ENCODE results near the gene CA10.

Gene CA10

DNA sequence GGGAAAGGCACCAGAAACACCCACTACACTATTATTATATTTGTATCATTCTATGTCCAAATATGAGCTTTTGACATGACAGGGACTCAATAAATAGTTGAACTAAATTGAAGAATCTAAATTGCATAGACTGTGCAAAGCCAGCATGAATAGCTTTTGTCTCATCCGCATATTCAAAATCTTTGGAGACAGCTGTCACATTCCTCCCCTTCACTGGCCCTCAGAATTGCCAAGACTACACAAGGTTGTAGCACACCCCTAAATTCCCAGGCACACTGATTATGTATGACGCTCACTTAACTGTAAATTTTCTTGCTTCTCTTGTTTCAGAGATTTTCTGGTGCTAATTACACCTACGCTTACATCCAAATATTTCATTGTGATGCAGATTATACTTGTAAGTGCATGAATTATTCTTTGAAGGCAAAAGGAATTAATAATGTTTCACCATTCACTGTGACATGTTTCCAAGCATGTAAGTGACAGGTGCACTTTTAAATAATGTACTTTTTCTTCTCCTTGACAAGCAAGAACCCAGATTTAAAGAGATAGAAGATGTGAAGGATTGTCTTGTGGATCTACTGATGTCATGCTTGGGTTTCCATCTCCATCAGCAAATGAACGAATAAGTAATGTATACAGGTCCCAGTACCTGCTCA is 47.5 kb downstream of the CA10 start:
- H3K27me3 Mint-ChIP-seq = peaks cover 5% of the 10 kb centered on the region
- no peak overlapping the region for H3K4me3 Mint-ChIP-seq
- H3K27ac Mint-ChIP-seq = no peak overlapping the region
- no peaks in the 10 kb centered on the region for H3K36me3 Mint-ChIP-seq
- H3K4me1 Mint-ChIP-seq = no peaks in the 10 kb centered on the region
- no peaks in the 10 kb centered on the region for H3K9me3 Mint-ChIP-seq

- Mint-ChIP-seq H3K9me3 (no peaks in the 10 kb centered on the region), H3K27me3 (peaks cover 10% of the 10 kb centered on the region), H3K36me3 (no peaks in the 10 kb centered on the region), H3K4me3 (no peak overlapping the region), H3K4me1 (no peaks in the 10 kb centered on the region), H3K27ac (no peak overlapping the region)
Measured at GRCh38 chr17:52106638-52107261, 51.8 kb downstream of the CA10 start.

- Mint-ChIP-seq H3K9me3 (no peaks in the 10 kb centered on the region), H3K4me1 (no peaks in the 10 kb centered on the region), H3K27me3 (peaks cover 10% of the 10 kb centered on the region), H3K4me3 (no peak overlapping the region), H3K27ac (no peak overlapping the region), H3K36me3 (no peaks in the 10 kb centered on the region)
Measured at GRCh38 chr17:52106072-52106471, 52.4 kb downstream of the CA10 start.

- Mint-ChIP-seq H3K9me3 (no peaks in the 10 kb centered on the region), H3K36me3 (no peaks in the 10 kb centered on the region), H3K27ac (no peak overlapping the region), H3K4me3 (no peak overlapping the region), H3K27me3 (peaks cover 10% of the 10 kb centered on the region), H3K4me1 (no peaks in the 10 kb centered on the region)
Measured at GRCh38 chr17:52105591-52105990, 52.9 kb downstream of the CA10 start.

DNA sequence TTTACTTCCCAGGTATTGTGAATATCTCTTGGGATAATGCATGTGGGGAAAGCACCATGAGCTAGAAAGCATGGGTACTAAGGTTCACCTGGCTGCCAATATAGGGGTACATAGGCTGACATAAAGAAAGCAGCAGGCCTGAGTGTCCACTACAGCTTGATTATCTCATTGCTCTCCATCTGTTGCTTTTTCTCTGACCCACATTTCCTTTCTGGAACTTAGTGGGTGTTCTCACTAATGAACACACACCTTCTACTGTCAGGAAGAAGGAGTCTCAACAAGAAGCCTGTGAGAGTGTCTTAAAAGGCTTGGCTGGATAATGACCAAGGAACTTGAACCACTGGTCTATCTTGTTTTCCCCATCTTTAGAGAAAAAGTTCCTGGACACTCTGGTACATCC is 62.5 kb downstream of the CA10 start:
- no peaks in the 10 kb centered on the region for H3K36me3 Mint-ChIP-seq
- H3K27me3 Mint-ChIP-seq = peaks cover 1% of the 10 kb centered on the region
- no peaks in the 10 kb centered on the region for H3K9me3 Mint-ChIP-seq
- H3K4me3 Mint-ChIP-seq = no peak overlapping the region
- no peaks in the 10 kb centered on the region for H3K4me1 Mint-ChIP-seq
- H3K27ac Mint-ChIP-seq = no peak overlapping the region

- H3K36me3 Mint-ChIP-seq = no peaks in the 10 kb centered on the region
- H3K27me3 Mint-ChIP-seq = peaks cover 10% of the 10 kb centered on the region
- H3K9me3 Mint-ChIP-seq = no peaks in the 10 kb centered on the region
- no peaks in the 10 kb centered on the region for H3K4me1 Mint-ChIP-seq
- no peak overlapping the region for H3K27ac Mint-ChIP-seq
- H3K4me3 Mint-ChIP-seq = no peak overlapping the region
Measured at GRCh38 chr17:52084176-52084575, 74.3 kb downstream of the CA10 start.

DNA sequence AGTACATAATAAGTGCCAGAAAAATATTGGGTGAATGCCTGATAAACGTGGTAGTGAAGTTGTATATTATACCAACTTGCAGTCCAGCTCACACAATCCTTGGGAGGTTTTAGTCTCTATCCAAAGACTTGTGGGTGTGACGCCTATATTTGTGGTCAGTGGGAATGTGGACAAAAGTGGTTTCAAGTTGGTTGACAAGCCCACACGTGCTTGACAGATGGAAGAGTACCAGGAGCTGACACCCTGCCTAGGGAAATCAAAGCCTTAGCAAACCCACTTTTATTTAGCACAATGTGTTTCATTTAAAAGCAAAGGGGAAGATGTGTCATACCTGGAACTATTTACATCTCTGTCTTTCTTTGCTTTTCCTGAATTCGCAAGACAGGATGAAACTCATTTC is 79.0 kb downstream of the CA10 start:
- Mint-ChIP-seq H3K9me3 (no peaks in the 10 kb centered on the region), H3K27me3 (peaks cover 4% of the 10 kb centered on the region), H3K27ac (no peak overlapping the region), H3K4me1 (no peaks in the 10 kb centered on the region), H3K36me3 (no peaks in the 10 kb centered on the region), H3K4me3 (no peak overlapping the region)

DNA sequence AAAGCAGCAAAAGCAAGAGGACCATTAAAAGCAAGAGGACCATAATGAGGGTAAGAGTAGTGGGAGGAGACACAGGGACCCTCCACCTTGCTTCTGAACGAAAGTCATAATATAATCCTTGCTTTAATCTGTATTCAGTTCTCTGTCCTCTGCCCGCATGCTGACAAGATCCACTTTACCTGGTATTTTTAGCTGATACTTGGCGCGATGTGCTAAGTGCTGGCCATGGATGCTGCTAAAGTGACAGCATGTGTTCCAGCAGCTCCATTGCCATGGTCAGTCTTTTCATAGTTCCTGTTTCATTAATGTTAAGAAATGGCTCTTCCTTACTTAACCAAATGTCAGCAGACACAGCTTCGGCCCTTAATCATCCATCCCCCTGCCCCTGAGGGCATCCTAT is 86.8 kb downstream of the CA10 start:
- Mint-ChIP-seq H3K36me3 (no peaks in the 10 kb centered on the region), H3K27me3 (peaks cover 6% of the 10 kb centered on the region), H3K4me1 (no peaks in the 10 kb centered on the region), H3K27ac (no peak overlapping the region), H3K4me3 (no peak overlapping the region), H3K9me3 (no peaks in the 10 kb centered on the region)

- no peaks in the 10 kb centered on the region for H3K9me3 Mint-ChIP-seq
- H3K27ac Mint-ChIP-seq = no peak overlapping the region
- H3K36me3 Mint-ChIP-seq = no peaks in the 10 kb centered on the region
- no peaks in the 10 kb centered on the region for H3K4me1 Mint-ChIP-seq
- no peaks in the 10 kb centered on the region for H3K27me3 Mint-ChIP-seq
- no peak overlapping the region for H3K4me3 Mint-ChIP-seq
Measured at GRCh38 chr17:52064791-52065211, 93.7 kb downstream of the CA10 start.

- H3K9me3 Mint-ChIP-seq = peaks cover 13% of the 10 kb centered on the region
- no peak overlapping the region for H3K4me3 Mint-ChIP-seq
- peaks cover 20% of the 10 kb centered on the region for H3K27me3 Mint-ChIP-seq
- no peaks in the 10 kb centered on the region for H3K4me1 Mint-ChIP-seq
- no peak overlapping the region for H3K27ac Mint-ChIP-seq
- H3K36me3 Mint-ChIP-seq = no peaks in the 10 kb centered on the region
Measured at GRCh38 chr17:52049496-52049895, 109.0 kb downstream of the CA10 start.

DNA sequence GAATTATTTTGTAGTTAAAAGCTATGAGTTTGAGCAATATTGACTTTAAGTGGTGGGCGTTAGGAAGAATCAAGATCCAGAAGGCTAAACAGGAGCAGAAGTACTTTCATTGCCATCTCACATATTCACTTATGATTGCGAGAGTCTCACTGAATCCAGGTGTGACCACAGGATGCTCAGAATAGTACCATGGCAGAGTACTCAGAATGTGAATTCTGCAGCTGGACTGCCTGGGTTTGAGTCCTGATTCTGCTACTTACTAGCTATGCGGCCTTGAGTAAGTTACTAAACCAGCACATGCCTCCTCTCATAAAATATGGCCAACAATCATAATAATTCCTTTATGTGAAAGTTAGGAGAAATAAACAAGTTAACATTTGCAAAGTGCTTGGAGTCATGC is 109.5 kb downstream of the CA10 start:
- H3K36me3 Mint-ChIP-seq = no peaks in the 10 kb centered on the region
- no peaks in the 10 kb centered on the region for H3K4me1 Mint-ChIP-seq
- no peak overlapping the region for H3K27ac Mint-ChIP-seq

DNA sequence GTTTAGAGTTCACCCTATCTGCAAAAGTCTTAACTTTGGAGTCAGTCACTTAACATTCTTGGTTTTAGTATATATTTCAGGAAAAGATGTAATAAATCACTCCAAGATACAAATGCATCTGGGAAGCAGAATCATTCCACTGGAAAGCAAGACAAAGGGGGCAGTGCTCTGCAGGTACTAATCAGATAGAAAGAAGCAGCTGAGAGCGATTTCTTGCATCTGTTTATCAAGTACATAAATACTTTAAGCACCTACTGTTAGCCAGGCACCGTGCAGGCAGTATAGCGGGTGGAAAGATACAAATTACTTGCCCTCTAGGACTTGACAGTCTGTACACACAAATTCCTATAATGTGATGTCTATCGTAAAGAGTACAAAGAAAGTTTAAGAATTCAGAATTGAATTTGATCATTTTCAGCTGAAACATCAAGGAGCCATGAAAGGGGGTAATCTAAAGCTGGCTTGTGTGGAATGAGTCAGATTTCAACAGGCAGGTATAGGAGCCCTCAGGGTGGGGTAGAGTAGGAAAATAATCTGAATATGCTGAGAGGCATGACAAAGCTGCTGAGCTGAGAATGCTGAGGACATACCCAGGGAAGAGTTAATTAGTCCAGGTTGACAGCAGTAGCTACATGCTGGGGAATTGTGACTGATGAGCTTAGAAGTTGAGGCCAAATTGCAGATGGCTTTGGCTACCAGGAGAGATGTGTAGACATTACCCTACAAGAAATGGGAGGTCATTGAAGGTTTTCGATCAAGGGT is 110.2 kb downstream of the CA10 start:
- Mint-ChIP-seq H3K9me3 (peaks cover 13% of the 10 kb centered on the region), H3K4me1 (no peaks in the 10 kb centered on the region), H3K36me3 (no peaks in the 10 kb centered on the region), H3K27me3 (peaks cover 22% of the 10 kb centered on the region), H3K4me3 (no peak overlapping the region), H3K27ac (no peak overlapping the region)

More for the DNA sequence above, 109.5 kb downstream of the CA10 start:
- peaks cover 13% of the 10 kb centered on the region for H3K9me3 Mint-ChIP-seq
- H3K4me3 Mint-ChIP-seq = no peak overlapping the region
- H3K27me3 Mint-ChIP-seq = peaks cover 21% of the 10 kb centered on the region

DNA sequence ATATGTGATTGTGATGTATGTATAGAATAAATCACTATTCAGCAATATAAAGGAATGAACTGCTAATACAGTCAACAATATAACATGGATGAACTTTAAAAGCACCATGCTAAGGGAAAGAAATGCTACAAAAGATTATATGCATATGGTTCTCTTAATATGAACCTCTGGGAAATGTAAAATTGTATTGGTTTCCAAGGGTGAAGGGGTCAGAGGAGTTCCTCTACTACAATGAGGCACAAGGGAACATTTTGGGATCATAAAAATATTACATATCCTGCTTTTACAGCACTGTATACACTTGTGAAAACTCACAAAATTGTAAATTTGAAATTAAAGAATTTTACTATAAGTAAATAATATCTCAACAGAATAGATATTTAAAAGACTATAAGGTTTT is 111.4 kb downstream of the CA10 start:
- no peak overlapping the region for H3K27ac Mint-ChIP-seq
- no peaks in the 10 kb centered on the region for H3K4me1 Mint-ChIP-seq
- H3K27me3 Mint-ChIP-seq = peaks cover 22% of the 10 kb centered on the region
- H3K4me3 Mint-ChIP-seq = no peak overlapping the region
- H3K9me3 Mint-ChIP-seq = peaks cover 13% of the 10 kb centered on the region
- H3K36me3 Mint-ChIP-seq = no peaks in the 10 kb centered on the region

DNA sequence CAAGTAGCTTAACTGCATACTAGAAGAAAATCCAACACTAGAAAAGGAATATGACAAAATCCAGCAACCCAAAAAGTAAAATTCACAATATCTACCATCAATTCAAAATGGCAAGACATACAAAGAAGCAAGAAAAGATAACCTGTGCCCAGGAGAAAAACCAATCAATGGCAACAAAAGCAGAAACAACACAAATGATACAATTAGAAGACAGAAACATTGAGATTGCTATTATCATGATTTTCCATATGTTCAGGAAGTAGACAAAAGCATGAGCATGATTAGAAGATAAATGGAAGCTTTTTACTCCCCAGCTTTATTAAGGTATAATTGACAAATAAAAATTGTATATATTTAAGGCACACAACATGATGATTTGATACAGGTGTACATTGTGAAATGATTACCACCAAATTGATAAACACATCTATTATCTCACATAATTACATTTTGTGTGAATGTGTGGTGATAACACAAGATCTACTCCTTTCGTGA is 117.3 kb downstream of the CA10 start:
- Mint-ChIP-seq H3K36me3 (no peaks in the 10 kb centered on the region), H3K27me3 (peaks cover 7% of the 10 kb centered on the region), H3K4me3 (no peak overlapping the region), H3K27ac (no peak overlapping the region), H3K9me3 (no peaks in the 10 kb centered on the region), H3K4me1 (no peaks in the 10 kb centered on the region)

- Mint-ChIP-seq H3K9me3 (no peaks in the 10 kb centered on the region), H3K4me1 (no peaks in the 10 kb centered on the region), H3K27ac (no peak overlapping the region), H3K4me3 (no peak overlapping the region), H3K36me3 (no peaks in the 10 kb centered on the region), H3K27me3 (peaks cover 11% of the 10 kb centered on the region)
Measured at GRCh38 chr17:52036416-52036815, 122.1 kb downstream of the CA10 start.

GRCh38 chr17:52035336-52035915 is 123.1 kb downstream of the CA10 start:
- H3K9me3 Mint-ChIP-seq = no peaks in the 10 kb centered on the region
- no peak overlapping the region for H3K4me3 Mint-ChIP-seq
- no peaks in the 10 kb centered on the region for H3K4me1 Mint-ChIP-seq
- no peak overlapping the region for H3K27ac Mint-ChIP-seq
- peaks cover 11% of the 10 kb centered on the region for H3K27me3 Mint-ChIP-seq
- no peaks in the 10 kb centered on the region for H3K36me3 Mint-ChIP-seq
